SW480 (cell line): Measurements from ENCODE around the gene RNLS.
"Not testable (repeated sequence)": the region's sequence is repeated elsewhere in the genome, so short reads cannot be mapped to it uniquely, and the experiment has no call there.

Experiments used
- DNase-seq: peaks from one replicate; pipeline ENCODE4 v3.0.0-alpha.2; 2016; ENCODE audit warnings: low spot score

The RNLS gene

GRCh38 chr10:88343761-88344484 lies 239.2 kb downstream of the RNLS start:
- no peak for DNase-seq

GRCh38 chr10:88342733-88343310 lies 240.3 kb downstream of the RNLS start:
- no peak for DNase-seq

- DNase-seq = no peak
These were observed 246.0 kb downstream of the RNLS start for GRCh38 chr10:88337134-88337533.

GRCh38 chr10:88336334-88336733 lies 246.8 kb downstream of the RNLS start:
- DNase-seq = no peak

GRCh38 chr10:88333248-88333630 lies 249.9 kb downstream of the RNLS start:
- DNase-seq = no peak

GRCh38 chr10:88332503-88333247 lies 250.4 kb downstream of the RNLS start:
- no peak for DNase-seq

- no peak for DNase-seq
These were observed 252.9 kb downstream of the RNLS start for GRCh38 chr10:88330174-88330573.

GRCh38 chr10:88322324-88323063 lies 260.6 kb downstream of the RNLS start:
- no peak for DNase-seq

- DNase-seq = no peak
These were observed 263.1 kb downstream of the RNLS start for GRCh38 chr10:88319960-88320517.

GRCh38 chr10:88318803-88319202 lies 264.3 kb downstream of the RNLS start:
- no peak for DNase-seq

GRCh38 chr10:88317099-88317498 lies 266.0 kb downstream of the RNLS start:
- DNase-seq = no peak

- no peak for DNase-seq
These were observed 266.7 kb downstream of the RNLS start for GRCh38 chr10:88316292-88316861.

GRCh38 chr10:88315755-88316154 lies 267.4 kb downstream of the RNLS start:
- no peak for DNase-seq

GRCh38 chr10:88314362-88314761 lies 268.8 kb downstream of the RNLS start:
- DNase-seq = no peak

- no peak for DNase-seq
These were observed 269.2 kb downstream of the RNLS start for GRCh38 chr10:88313878-88314277.

- DNase-seq = no peak
These were observed 270.3 kb downstream of the RNLS start for GRCh38 chr10:88312855-88313254.

GRCh38 chr10:88311264-88311663 lies 271.9 kb downstream of the RNLS start:
- DNase-seq = no peak

GRCh38 chr10:88309365-88309764 lies 273.8 kb downstream of the RNLS start:
- DNase-seq = no peak

- not testable (repeated sequence) for DNase-seq
These were observed 274.8 kb downstream of the RNLS start for GRCh38 chr10:88308361-88308760.

- DNase-seq = no peak
These were observed 283.3 kb downstream of the RNLS start for GRCh38 chr10:88299787-88300186.

- DNase-seq = no peak
These were observed 286.0 kb downstream of the RNLS start for GRCh38 chr10:88297103-88297502.
